ENCODE measurements around the gene CYP2S1.

The CYP2S1 gene

GRCh38 chr19:41255171-41255570 is 62.2 kb downstream of the CYP2S1 start:
- no peak overlapping the region for H3K4me3 ChIP-seq (ENCODE audit: low read depth, low read length)

Data from iPS-11a (cell line).